Spleen (tissue), 13 donors: ENCODE data around the gene OR8B8. TPM values are rescaled to one million over a fixed set of nuclear protein-coding genes. Genes with fewer than 3 reads are reported as not detected.
A peak's percentile ranks its signal among the peaks of the same experiment; 100 is the strongest.

Experiments
- DNase-seq: peaks from one replicate; pipeline ENCODE4 v3.0.0-alpha.2; 2020
- H3K27ac ChIP-seq, 8 donors: fragments of 200-600 bp; sonication (generic) in 7 of 8; 1 replicate in 4 of 8; 2 replicates in 4 of 8; pipeline versions ENCODE4 v1.5.0 to v1.8.0; 2016 to 2021; ENCODE audit warnings: inconsistent platforms in 4 of 8, mild to moderate bottlenecking in 4 of 8, moderate library complexity in 1 of 8
- H3K27me3 ChIP-seq, 7 donors: fragments of 200-600 bp; sonication (generic) in 6 of 7; replicated peaks in 1 of 7; 1 replicate in 4 of 7; 2 replicates in 3 of 7; pipeline versions ENCODE4 v1.5.0 to v1.8.0; 2016 to 2021; ENCODE audit warnings: inconsistent platforms in 3 of 7, mild to moderate bottlenecking in 1 of 7
- H3K36me3 ChIP-seq, 6 donors: fragments of 200-600 bp; sonication (generic) in 5 of 6; 1 replicate in 4 of 6; 2 replicates in 2 of 6; pipeline versions ENCODE4 v1.5.0 to v1.8.0; 2016 to 2021; ENCODE audit warnings: inconsistent platforms in 2 of 6
- H3K4me1 ChIP-seq, 6 donors: fragments of 200-600 bp; sonication (generic) in 5 of 6; 1 replicate in 3 of 6; 2 replicates in 3 of 6; pipeline versions ENCODE4 v1.5.0 to v1.8.0; 2016 to 2021; ENCODE audit warnings: inconsistent platforms in 3 of 6
- H3K4me3 ChIP-seq, 8 donors: fragments of 200-600 bp; sonication (generic) in 7 of 8; 1 replicate in 4 of 8; 2 replicates in 4 of 8; pipeline versions ENCODE4 v1.5.0 to v1.8.0; 2016 to 2021; ENCODE audit warnings: inconsistent platforms in 4 of 8, mild to moderate bottlenecking in 4 of 8, moderate library complexity in 2 of 8
- H3K9me3 ChIP-seq, 8 donors: fragments of 200-600 bp; sonication (generic) in 7 of 8; 1 replicate in 4 of 8; 2 replicates in 4 of 8; pipeline versions ENCODE4 v1.5.0 to v1.8.0; 2016 to 2021; ENCODE audit warnings: inconsistent platforms in 4 of 8
- CTCF ChIP-seq, 11 experiments: fragments of 200-600 bp in 7 of 11; fragments of 450-650 bp in 4 of 11; sonication (generic) in 4 of 11; IDR thresholded peaks in 8 of 11; conservative IDR thresholded peaks in 3 of 11; 1 replicate in 7 of 11; 2 replicates in 4 of 11; pipeline versions ENCODE4 v1.4.0 to v1.8.0; 2016 to 2021; ENCODE audit warnings: antibody characterized with exemption in 11 of 11, inconsistent platforms in 4 of 11, mild to moderate bottlenecking in 1 of 11
- POLR2A ChIP-seq, 3 donors: fragments of 450-650 bp; IDR thresholded peaks; one replicate each; pipeline ENCODE4 v1.5.1; 2017; ENCODE audit warnings: antibody characterized with exemption in 3 of 3, mild to moderate bottlenecking in 1 of 3
- POLR2AphosphoS5 ChIP-seq, 3 donors: sonication (generic); formaldehyde crosslinking; IDR thresholded peaks; one replicate each; pipeline ENCODE4 v1.5.1; 2017; ENCODE audit warnings: antibody characterized with exemption in 3 of 3
- WGBS, 5 donors: extraction: QIAGEN DNeasy Blood & Tissue Kit in 3 of 5; methylation state at CpG; one replicate each; pipeline versions ENCODE4 v1.1.5 to v1.1.7; 2013 to 2018; 5-methylcytosine and 5-hydroxymethylcytosine counted together
- intact Hi-C: fragments of 100-400 bp; cut with DNase I; formaldehyde crosslinking; loops from one replicate; pipeline ENCODE4 v1.15.0; 2023; ENCODE audit warnings: low total_unique reads
- long read RNA-seq, 2 donors: transcript quantifications; one replicate each; lab custom pipeline, GENCODE V29; 2026
- polyA plus RNA-seq, 3 donors: library from polyadenylated mRNA; stranded (reverse); fragments of 200-250 nt; gene quantifications; one replicate each; pipeline ENCODE4 v1.2.1, GENCODE V29; 2013
- total RNA-seq, 7 donors: library from RNA; depleted of rRNA in 3 of 7; stranded (reverse); fragments of >200 nt in 3 of 7; fragmentation: NEBNext Ultra II Directional in 4 of 7; extraction: Animal tissue kit (Norgen Biotek cat#: 25700) in 4 of 7; gene quantifications; one replicate each; pipeline versions ENCODE4 v1.1.0 to v1.2.1, GENCODE V29; 2016 to 2021
- donor health status: healthy with polysubstance abuse.
- donor health status: DM: no; HTN: no; CAD: no; lungs with moderate emphysema.
- donor health status: DM: no; HTN: no; CAD: no.
- donor health status: Bipolar disorder and iron deficiency.
- donor health status: healthy.
- donor health status: DM: no; HTN: no; CAD: no.
- donor health status: DM: yes; HTN: yes; CAD: no.

The OR8B8 gene
- total RNA-seq: not detected
- not detected for polyA plus RNA-seq
- long read RNA-seq, donor 1: 0 reads
- long read RNA-seq, donor 2: 0 reads

GRCh38 chr11:124445646-124446150 is at the start of gene OR8B8:
OR8B8 (minus strand) TSS chr11:124445696; CDS start chr11:124441085, 4,611 bp downstream.
- peaks cover 0 to 20% (median 0%) of the 10 kb centered on the region in 7 donors for H3K27me3 ChIP-seq
- H3K36me3 ChIP-seq: no peaks in the 10 kb centered on the region
- H3K9me3 ChIP-seq: peaks cover 0 to 12% (median 0%) of the 10 kb centered on the region in 8 donors
- H3K4me1 ChIP-seq: no peaks in the 10 kb centered on the region
- intact Hi-C loops: no loop called here
- WGBS, 5 donors: 88 to 100% (median 94%) methylated on average over 1 of the region's 1 CpG
- TF ChIP-seq CTCF (IDR thresholded peaks at IDR 0.05 in 8 of 11, conservative IDR thresholded peaks at IDR 0.05 in 3 of 11): no peak
- DNase-seq: no peak
- no peak within 1 kb of the TSS for H3K4me3 ChIP-seq
- H3K27ac ChIP-seq: no peak within 1 kb of the TSS

- TF ChIP-seq POLR2AphosphoS5 (IDR thresholded peaks at IDR 0.05) (no peak), POLR2A (IDR thresholded peaks at IDR 0.05) (no peak), CTCF (IDR thresholded peaks at IDR 0.05 in 8 of 11, conservative IDR thresholded peaks at IDR 0.05 in 3 of 11) (no peak)
- intact Hi-C loops: no loop called here
- Histone ChIP-seq H3K27ac (no peak overlapping the region), H3K4me1 (no peaks in the 10 kb centered on the region), H3K36me3 (no peaks in the 10 kb centered on the region), H3K9me3 (peaks cover 0 to 17% (median 7%) of the 10 kb centered on the region in 8 donors), H3K27me3 (peaks cover 0 to 13% (median 0%) of the 10 kb centered on the region in 7 donors), H3K4me3 (no peak overlapping the region)
- DNase-seq: no peak
- 85 to 94% (median 90%) methylated on average over 4 of the region's 4 CpGs for WGBS, 5 donors
Measured at GRCh38 chr11:124493016-124493655, 47.6 kb upstream of the OR8B8 start.

GRCh38 chr11:124483422-124483821 is 37.9 kb upstream of the OR8B8 start:
- no peaks in the 10 kb centered on the region for H3K9me3 ChIP-seq
- intact Hi-C loops: no loop called here
- 67 to 85% (median 78%) methylated on average over 3 to 4 of the region's 4 CpGs for WGBS, 5 donors
- no peaks in the 10 kb centered on the region for H3K36me3 ChIP-seq
- peaks cover 0 to 23% (median 0%) of the 10 kb centered on the region in 7 donors for H3K27me3 ChIP-seq
- no peak overlapping the region for H3K27ac ChIP-seq
- TF ChIP-seq POLR2A (IDR thresholded peaks at IDR 0.05) (no peak), POLR2AphosphoS5 (IDR thresholded peaks at IDR 0.05) (no peak), CTCF (IDR thresholded peaks at IDR 0.05 in 8 of 11, conservative IDR thresholded peaks at IDR 0.05 in 3 of 11) (no peak)
- H3K4me1 ChIP-seq: peaks cover 0 to 12% (median 2%) of the 10 kb centered on the region in 6 donors
- no peak overlapping the region for H3K4me3 ChIP-seq
- DNase-seq: no peak

- TF ChIP-seq POLR2A (IDR thresholded peaks at IDR 0.05) (no peak), POLR2AphosphoS5 (IDR thresholded peaks at IDR 0.05) (no peak), CTCF (IDR thresholded peaks at IDR 0.05 in 8 of 11, conservative IDR thresholded peaks at IDR 0.05 in 3 of 11) (no peak)
- Histone ChIP-seq H3K36me3 (no peaks in the 10 kb centered on the region), H3K27me3 (peaks cover 0 to 29% (median 0%) of the 10 kb centered on the region in 7 donors), H3K4me3 (no peak overlapping the region), H3K9me3 (no peaks in the 10 kb centered on the region), H3K4me1 (peaks cover 0 to 12% (median 2%) of the 10 kb centered on the region in 6 donors), H3K27ac (no peak overlapping the region)
- peak; percentile 48 for DNase-seq
- 72 to 86% (median 81%) methylated on average over 9 of the region's 9 CpGs for WGBS, 5 donors
- intact Hi-C loops: no loop called here
Measured at GRCh38 chr11:124482362-124483147, 37.1 kb upstream of the OR8B8 start.
